ENCODE data around the gene LRRC61.
A peak's percentile ranks its signal among the peaks of the same experiment; 100 is the strongest.

Gene LRRC61

DNA sequence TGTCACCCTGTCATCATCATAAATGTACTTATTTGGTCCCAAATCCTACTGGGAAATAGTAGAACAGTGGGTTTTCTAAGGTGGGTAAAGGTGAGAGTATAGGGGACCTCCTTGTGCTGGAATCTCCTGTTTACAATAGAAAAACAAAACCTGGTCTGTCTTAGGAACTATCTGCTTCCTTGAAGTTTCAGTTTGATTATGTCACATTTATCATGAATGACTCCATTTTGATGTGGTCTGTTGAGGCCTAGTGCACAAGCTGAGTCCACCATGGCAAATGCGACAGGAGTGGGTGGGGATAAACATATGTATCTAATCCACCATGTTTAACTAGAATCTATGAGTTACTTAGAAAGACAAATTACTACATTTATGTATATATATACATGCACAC is 32.5 kb downstream of the LRRC61 start:
- DNase-seq (ENCODE audit: low read depth in 2 of 2): no peak

DNA sequence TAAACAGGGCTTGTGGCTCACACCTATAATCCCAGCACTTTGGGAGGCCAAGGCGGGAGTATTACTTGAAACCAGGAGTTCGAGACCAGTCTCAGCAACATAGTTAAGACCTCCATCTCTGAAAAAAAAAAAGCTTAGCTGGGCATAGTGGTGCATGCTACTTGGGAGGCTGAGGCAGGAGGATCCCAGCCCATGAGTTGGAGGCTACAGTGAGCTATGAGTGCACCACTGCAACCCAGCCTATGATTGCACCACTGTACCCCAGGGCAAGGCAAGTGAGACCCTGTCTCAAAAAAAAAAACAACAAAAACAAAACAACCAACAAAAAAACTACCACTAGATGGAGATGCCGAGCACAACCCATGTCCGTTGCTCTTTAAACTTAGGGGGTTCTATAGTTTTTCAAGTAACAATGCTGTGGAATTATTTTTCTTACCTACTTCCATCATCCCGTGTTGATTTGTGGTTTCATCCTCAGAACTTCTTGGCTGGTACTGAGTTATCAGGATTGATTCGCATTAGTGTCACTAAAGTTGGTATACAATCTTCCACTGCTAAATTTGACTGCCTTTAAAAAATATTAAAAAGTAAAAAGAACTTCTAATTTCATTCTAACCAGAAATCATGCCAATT is 33.2 kb downstream of the LRRC61 start:
- DNase-seq (ENCODE audit: low read depth in 2 of 2): no peak

DNA sequence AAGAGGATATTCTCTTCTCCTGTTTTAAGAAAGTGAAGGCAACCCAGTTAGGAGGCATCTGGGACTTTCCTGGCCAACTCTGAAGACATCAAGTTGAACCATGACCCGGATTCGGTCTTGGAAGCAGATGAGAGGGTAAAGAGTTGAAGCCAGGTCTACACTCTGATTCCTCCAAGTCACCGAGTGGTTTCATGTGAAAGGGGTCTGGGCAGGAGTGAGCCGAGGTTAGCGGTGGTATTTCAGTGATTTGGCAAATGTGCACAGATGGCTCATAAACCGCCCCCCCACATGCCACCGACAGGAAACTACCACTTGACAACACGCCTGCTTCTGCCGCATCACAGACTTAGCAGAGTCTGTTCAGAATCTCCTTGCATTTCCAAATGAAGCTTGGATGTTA is 34.1 kb downstream of the LRRC61 start:
- peak; percentile 28 to 46 for DNase-seq (ENCODE audit: low read depth in 2 of 2)

DNA sequence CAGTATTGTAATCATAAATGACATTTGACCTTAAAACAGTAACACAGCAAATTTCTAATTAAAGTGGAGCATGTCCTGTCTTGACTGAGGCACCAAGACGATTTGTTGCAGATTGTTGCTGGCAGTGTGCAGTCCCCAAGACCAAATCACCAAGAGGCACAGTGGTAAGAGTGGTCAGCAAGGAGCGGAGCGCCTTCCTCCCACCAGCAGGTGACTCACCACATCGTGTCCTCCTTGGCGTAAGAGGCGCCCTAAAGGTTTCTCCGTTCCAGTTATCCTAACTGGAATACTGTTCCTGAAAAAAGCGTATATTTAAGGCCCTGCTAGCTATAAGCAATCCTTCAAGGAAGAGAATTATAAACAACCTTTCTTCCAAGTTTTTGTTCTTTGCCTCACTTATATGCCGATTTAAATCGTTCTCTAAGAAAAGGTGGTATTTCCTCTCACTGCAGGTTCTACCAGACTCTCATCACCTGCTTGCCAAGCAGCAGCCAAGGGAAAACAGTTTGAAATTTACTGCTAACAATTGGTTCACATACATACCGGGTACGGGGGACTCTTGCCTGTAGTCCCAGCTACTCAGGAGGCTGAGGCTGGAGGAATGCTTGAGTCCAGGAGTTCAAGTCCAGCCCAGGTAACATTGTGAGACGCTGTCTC is 34.7 kb downstream of the LRRC61 start:
- DNase-seq (ENCODE audit: low read depth in 2 of 2): no peak

DNA sequence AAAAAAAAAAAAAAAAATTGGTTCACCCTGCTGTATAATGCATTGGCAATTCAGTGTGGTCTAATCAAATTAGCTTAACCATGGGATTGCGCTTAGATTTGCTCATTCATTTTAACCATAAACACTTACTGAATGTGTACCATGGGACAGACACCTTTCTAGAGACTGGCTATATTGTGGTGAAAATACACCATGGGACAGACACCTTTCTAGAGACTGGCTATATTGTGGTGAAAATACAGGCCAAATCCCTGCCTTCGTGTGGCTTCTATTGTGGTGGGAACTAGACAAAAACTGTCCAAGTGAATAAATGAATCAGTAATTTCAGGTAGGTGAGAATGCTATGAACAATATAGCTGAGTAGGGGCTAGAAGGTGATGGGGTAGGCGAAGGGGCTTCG is 35.3 kb downstream of the LRRC61 start:
- DNase-seq (ENCODE audit: low read depth in 2 of 2): no peak

DNA sequence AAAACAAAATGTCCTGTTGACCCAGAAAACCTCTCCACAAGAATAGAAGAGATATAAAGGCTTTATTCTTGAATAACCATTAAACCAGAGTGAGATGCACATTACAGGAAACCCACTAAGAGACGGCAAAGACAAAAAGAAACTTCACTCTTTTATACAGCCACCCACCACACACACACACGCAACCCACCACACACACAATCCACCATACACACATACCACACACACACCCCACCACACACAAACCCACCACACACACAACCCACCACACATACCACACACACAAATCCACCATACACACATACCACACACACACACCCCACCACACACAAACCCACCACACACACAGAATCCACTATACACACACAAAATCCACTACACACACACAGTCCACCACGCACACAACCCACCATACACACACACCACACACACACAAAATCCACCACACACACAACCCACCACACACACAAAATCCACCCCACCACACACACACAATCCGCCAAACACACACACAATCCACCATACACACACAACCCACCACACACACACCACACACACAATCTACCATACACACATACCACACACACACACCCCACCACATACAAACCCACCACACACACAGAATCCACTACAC is 36.0 kb downstream of the LRRC61 start:
- no peak for DNase-seq (ENCODE audit: low read depth in 2 of 2)

DNA sequence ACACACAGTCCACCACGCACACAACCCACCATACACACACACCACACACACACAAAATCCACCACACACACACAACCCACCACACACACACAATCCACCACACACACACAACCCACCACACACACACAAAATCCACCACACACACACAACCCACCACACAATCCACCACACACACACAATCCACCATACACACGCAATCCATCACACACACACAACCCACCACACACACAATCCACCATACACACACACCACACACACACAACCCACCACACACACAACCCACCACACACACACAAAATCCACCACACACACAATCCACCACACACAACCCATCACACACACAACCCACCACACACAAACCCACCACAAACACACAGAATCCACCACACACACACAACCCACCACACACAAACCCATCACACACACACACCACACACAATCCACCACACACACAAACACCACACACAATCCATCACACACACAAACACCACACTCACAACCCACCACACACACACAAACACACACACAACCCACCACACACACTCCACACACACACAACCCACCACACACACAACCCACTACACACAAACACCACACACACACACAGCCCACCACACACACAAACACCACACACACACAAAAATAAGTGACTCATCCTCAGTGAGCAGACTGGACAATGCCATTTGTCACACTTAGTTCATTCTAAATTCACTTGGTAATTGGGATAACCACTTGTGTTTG is 36.6 kb downstream of the LRRC61 start:
- no peak for DNase-seq (ENCODE audit: low read depth in 2 of 2)

DNA sequence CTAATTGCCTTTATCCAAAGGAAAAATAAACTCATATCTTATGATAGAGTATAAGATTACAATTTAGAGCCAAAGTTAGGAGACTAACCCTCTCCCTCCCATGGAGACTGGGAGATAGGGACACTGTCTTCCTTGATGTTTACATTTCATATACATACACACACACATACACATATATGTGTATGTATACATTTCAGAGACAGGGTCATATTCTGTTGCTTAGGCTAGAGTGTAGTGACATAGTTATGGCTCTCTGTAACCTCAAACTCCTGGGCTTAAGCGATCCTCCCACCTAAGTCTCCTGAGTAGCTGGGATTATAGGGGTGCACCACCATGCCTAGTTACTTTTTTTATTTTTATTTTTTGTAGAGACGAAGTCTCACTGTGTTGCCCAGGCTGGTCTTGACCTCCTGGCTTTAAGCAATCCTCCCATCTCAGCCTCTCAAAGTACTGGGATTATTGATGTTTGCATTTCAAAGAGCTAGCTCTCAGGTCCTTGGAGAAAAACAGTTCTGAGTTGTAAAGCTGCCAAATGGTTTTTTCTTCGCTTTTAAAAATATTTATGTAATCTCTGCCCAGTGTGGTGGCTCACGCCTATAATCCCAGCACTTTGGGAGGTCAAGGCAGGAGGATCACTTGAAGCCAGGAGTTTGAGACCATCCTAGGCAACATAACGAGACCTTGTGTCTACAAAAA is 37.4 kb downstream of the LRRC61 start:
- no peak for DNase-seq (ENCODE audit: low read depth in 2 of 2)

DNA sequence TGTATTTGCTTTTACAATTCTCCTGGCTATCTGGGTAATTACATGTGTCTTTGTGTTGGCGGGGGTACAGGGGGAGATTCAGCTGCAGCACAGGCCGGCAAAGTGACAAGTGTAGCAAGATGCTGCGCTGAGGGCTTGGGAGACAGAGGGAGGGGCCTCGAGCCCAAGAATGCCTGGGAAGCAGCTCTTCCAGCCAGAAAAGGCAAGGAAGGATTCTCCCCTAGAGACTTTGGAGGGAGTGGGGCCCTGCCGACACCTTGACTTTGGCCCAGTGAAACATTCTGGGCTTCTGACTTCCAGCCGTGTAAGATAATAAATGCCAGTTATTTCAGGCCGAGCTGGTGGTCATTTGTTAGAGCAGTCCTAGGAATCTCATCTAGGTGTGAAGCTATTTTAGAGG is 38.2 kb downstream of the LRRC61 start:
- DNase-seq (ENCODE audit: low read depth in 2 of 2): no peak

DNA sequence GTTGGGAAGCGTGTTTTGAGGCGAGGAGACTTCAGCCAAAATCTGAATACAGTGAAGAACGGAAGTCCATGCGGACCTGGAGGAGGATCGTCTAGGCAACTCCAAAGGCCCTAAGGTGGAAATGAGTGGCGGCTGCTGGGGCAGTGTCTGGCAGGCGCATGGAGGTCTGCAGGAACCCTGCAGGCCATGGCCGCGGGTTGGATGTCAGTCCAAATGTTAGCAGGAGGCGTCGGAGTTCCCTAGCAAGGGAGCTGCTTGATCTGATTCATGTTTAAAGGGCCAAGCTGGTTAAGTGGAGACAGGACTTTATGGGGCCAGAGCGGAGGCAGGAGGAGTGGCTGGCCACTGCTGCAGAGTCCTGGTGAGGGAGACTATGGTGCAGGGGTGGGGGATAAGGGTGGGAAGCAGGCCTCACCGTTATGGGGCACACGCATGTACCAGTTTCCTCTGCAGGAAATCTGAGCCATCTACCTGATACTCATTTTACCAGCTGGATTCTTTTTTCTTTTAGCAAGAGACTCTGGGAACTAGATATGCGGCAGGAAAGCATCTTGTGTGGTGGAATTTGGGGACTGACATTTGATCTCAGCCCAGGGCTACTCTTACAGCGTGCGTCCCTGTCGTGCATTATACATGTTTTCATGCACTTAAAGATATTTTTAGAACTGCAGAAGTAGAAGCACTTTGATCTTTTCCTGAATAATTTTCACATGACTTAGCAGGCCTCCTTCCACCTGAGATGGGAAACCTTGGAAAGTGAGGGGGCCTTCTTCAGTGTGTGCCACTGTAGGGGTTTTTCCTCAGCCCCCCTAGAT is 38.9 kb downstream of the LRRC61 start:
- DNase-seq (ENCODE audit: low read depth in 2 of 2): no peak

DNA sequence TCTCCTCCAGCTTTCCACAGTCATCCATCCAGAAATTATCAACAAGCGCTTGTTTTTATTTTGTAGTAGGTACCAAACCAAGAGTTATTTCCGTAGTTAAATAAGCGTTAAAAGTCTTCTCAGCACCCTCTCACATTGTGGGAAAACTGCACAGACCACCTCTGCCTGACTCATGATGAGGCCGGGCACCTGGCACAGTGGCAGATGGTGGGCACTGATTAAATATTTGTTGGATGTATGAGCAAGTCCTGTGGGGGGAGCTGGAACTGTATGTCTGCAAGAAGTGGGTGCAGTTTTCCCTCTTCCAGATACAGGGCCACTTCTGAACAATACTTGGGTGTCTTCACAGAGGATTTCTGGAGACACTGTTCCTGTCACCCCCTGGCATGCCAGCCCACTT is 40.2 kb downstream of the LRRC61 start:
- no peak for DNase-seq (ENCODE audit: low read depth in 2 of 2)

DNA sequence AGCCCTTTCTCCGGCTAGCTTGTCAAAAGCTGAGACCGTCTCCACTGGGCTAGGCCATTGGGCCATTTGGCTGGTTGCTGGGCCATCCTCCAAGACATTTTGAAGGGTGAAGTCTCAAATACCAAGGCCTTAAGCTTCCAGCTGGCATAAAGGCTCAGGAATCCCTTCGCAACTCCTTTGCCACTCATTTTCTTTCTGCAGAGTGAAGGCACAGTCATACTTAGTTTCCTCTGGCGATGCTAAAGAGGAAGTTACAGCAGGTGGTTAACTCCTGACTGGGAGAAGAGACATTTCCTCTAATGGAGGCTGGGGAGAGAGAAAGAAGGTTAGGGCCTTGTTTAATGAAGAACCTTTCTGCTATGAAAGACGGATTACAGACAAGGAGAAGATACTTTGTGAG is 40.7 kb downstream of the LRRC61 start:
- DNase-seq (ENCODE audit: low read depth in 2 of 2): no peak

DNA sequence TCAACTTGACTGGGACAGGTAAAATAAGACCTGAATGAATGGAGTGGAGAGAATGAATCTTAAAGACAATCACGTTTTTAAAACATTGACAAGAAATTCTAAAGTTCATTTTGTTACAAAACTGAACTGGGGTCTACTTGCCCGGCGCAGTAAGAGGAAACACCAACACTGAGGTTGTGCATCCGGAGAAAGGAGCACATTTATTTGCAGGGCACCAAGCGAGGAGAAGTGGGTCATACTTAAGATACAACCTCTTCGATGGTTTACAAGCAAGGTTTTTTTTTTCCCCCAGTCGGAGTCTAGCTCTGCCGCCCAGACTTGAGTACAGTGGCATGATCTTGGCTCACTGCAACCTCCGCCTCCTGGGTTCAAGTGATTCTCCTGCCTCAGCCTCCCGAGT is 42.0 kb downstream of the LRRC61 start:
- DNase-seq (ENCODE audit: low read depth in 2 of 2): no peak

DNA sequence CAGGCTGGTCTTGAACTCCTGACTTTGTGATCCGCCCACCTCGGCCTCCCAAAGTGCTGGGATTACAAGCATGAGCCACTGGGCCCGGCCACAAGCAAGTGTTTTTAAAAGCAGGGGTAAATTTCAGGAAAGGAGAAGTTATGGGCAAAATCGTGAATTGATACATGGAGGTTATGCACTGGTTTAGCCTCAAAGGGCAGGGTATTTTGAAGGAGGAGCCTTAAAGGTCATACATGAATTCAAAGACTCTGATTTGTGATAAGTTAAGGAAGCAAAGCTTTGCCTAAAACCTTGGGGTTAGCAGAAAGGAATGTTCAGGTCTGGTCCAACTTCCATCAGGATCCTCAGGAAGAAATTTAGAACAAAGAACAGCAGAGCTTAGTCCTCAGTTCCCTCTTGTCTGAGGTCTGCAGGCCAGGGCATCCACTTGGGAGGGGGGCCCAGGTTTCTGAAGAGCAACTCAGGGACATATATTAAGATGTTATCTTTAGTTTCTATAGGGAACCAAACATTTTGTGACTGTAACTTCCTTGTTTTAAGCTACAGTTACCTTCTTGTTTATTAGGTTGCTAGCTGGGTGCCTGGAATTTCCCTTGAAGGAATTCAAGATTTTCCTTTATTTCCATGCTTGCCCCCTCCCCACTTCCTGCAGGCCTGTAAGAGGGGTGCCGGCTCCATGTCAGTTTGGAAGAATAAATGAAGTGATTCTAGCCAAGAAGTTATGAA is 42.7 kb downstream of the LRRC61 start:
- DNase-seq (ENCODE audit: low read depth in 2 of 2): no peak

DNA sequence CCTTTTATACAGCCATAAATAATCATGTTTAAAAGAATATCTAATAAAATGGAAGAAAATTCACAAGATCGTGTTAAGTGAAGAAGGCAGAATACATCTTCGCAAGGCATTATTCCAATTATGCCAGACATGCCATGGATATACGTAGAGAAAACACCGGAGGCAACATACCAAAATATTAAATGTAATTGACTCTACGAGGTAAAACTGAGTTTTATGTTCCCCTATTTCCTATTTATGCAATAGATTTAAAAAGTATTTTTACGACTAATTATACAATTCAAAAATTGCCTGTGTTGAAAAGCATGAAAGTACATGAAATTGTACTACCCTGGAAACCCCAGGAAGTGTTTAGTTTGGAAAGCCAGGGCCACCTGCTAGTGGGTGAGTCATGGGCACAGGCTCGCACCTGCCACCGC is 44.5 kb downstream of the LRRC61 start:
- no peak for DNase-seq (ENCODE audit: low read depth in 2 of 2)

DNA sequence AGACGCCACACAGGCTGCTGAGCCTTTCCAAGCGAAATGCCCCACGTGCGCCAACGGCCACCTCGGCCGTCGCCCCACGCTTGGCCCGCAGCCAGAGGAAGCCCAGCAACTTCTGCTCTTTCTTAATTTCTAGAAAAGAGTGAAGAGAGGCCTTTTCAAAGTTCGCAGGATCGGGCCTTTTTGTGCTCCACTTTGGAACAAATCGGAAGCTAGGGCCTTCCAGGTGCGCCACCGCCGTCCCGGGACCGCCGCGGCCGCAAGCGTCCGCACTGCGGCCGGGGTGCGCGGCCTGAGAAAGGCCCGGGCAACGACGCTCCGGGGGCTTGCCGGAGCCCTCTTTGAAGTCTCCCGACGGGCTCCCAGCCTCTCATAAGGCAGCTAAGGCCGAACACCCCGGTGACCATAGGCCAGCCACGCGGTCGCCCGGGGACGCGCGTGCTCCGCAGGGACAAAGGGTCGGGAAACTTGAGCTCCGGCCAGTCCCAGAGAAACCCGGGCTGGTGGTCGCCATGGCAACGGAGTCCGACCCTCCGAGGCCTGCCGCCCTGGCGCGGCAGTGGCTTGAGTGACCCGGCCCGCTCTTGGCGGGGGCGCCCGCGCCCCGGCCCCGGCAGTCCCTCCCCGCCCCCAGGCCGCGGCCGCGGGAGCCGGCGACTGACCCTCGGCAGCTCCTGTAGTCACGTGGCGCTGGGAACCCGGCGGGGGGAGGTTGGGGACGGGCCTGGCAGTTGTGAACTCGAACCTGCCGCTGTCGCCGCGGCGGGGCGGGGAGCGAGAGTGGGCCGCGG is 45.1 kb downstream of the LRRC61 start, which contains the start of gene REPIN1:
REPIN1 (plus strand) TSS at position 727 of the 788 bp plus-strand sequence. CDS start 890 bp downstream, outside the sequence.
- DNase-seq (ENCODE audit: low read depth in 2 of 2): peak; percentile 48 to 62

DNA sequence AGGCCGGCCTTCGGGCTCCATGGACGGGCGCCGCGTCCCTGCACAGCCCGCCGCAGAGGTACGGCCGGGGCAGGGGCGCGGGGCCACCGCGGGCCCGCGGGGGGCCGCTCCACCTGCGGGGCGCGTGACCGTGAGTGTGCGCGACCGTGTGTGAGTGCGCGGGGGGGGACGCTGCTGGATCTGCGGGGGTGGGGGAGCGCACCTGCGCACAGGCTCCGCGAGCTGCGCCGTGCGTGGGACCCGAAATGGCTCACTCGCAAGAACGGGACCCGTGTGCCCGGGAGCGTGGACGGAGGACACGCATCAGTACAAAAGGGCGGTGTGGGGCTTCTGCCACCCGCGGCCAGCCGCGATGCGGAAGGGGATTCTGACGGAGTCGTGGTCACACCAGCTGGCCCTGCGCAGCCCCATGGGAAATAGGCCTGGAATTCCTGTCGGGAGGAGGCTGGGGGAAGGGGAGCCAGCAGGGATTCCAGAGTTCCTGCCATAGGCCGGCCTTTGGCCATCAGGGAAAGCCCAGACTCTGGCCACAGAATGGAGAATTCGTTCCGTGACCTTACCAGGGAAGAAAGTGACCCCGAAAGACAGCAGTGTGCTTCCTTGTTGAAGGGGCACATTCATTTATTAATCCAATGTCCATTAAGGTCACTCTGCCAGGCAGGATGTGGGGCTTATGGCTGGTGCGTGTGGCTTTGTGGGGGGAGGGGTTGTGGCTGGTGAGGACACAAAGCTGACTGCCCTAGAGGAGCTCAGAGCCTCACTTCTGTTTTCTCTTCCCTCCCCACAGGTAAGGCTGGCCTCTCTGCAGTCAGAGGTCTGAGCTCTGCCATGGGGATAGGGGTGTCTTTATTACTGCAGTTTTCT is 46.0 kb downstream of the LRRC61 start:
- DNase-seq (ENCODE audit: low read depth in 2 of 2): peak in 1 of 2 donors; percentile 29

DNA sequence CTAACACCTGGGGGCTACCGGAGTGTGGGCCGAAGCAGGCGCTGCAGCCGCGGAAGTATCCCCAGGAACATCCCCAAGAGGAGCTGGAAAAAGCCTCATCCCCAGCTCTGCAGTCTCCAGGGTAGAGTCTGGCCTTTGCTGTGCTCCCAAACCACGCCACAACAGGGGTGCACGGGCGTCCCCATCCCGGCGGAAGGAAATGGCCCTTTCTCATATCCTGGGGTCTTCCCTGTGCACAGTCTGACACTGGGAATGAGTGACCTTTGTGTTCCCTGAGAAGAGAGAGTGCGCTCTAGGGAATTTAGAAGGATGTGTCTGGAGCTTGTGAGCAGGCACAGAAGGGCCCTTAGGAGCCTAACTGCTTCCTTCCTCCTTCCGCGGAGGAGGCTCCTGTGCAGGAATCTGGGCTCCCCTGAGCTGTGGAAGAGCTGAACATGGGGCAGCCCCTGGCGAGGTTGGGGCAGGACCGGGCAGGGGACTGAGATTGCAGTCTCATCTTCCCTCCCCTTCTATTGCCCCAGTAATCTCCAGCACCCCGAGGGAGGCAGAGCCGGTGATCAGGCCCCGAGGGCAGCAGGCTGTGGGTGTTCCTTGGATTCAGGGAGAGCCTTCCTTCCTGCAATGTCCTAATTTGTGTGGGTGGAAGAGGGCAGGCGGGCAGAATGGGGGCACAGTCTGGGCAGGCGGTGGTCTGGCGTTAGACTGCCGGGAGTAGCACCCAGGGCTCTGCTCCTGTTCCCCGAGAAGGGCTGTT is 46.8 kb downstream of the LRRC61 start:
- DNase-seq (ENCODE audit: low read depth in 2 of 2): no peak

Measured in stimulated activated CD8-positive, alpha-beta memory T cell treated with anti-CD3 and anti-CD28 coated beads, Interleukin-7, amount 100 ng/mL, for 1 hour (primary cell).